Endodermal cell (in vitro differentiated cells): Measurements from ENCODE around the gene RPS26. TPM values are rescaled to one million over a fixed set of nuclear protein-coding genes. Genes with fewer than 3 reads are reported as not detected.
"Not testable (repeated sequence)": the region's sequence is repeated elsewhere in the genome, so short reads cannot be mapped to it uniquely, and the experiment has no call there.

Experiments used
- DNase-seq: peaks from one replicate; pipeline ENCODE4 v3.0.0-alpha.2; 2017
- H3K27ac ChIP-seq: 2 replicates; pipeline ENCODE4 v1.5.1; 2013; ENCODE audit warnings: mild to moderate bottlenecking, low read depth, low read length, moderate library complexity
- H3K27me3 ChIP-seq: 2 replicates; pipeline ENCODE4 v1.6.1; 2013; ENCODE audit warnings: mild to moderate bottlenecking, low read length, moderate library complexity; ENCODE audit not compliant: insufficient read depth, control insufficient read depth, poor library complexity, severe bottlenecking
- H3K36me3 ChIP-seq: 2 replicates; pipeline ENCODE4 v1.7.0; 2013; ENCODE audit warnings: mild to moderate bottlenecking, low read length, moderate library complexity; ENCODE audit not compliant: control insufficient read depth, insufficient read depth
- H3K4me1 ChIP-seq: one replicate; pipeline ENCODE4 v1.7.0; 2013; ENCODE audit warnings: low read length; ENCODE audit not compliant: control insufficient read depth, insufficient read depth
- H3K4me3 ChIP-seq: 2 replicates; pipeline ENCODE4 v1.5.1; 2013; ENCODE audit warnings: mild to moderate bottlenecking, low read length, moderate library complexity
- H3K9ac ChIP-seq: 2 replicates; pipeline ENCODE4 v1.6.1; 2013; ENCODE audit warnings: mild to moderate bottlenecking, low read length, moderate library complexity; ENCODE audit not compliant: poor library complexity, severe bottlenecking; ENCODE audit errors: extremely low read depth
- H3K9me3 ChIP-seq: 2 replicates; pipeline ENCODE4 v1.6.1; 2013; ENCODE audit warnings: mild to moderate bottlenecking, low read length, moderate library complexity; ENCODE audit not compliant: control insufficient read depth
- H3K27ac Mint-ChIP-seq: 2 replicates; pipeline ENCODE4 v1.8.0; 2020; ENCODE audit warnings: mixed read lengths
- H3K27me3 Mint-ChIP-seq: 2 replicates; pipeline ENCODE4 v1.8.0; 2021; ENCODE audit warnings: mild to moderate bottlenecking, mixed read lengths; ENCODE audit not compliant: insufficient read depth
- H3K36me3 Mint-ChIP-seq: 2 replicates; pipeline ENCODE4 v1.8.0; 2020; ENCODE audit warnings: low read depth, mixed read lengths
- H3K4me1 Mint-ChIP-seq: 2 replicates; pipeline ENCODE4 v1.8.0; 2020; ENCODE audit warnings: mixed read lengths
- H3K4me3 Mint-ChIP-seq: 2 replicates; pipeline ENCODE4 v1.8.0; 2020; ENCODE audit warnings: mild to moderate bottlenecking, moderate library complexity, mixed read lengths
- H3K9me3 Mint-ChIP-seq: 2 replicates; pipeline ENCODE4 v1.8.0; 2020; ENCODE audit warnings: mild to moderate bottlenecking, mixed read lengths
- CTCF ChIP-seq: fragments of 200-600 bp; sonication (generic); conservative IDR thresholded peaks from 2 replicates; pipeline ENCODE4 v1.5.0; 2021; ENCODE audit warnings: antibody characterized with exemption, mild to moderate bottlenecking
- WGBS, 2 experiments: methylation state at CpG; one replicate each; pipeline versions ENCODE4 v1.1.5 to v1.1.7; 2013; ENCODE audit warnings: missing lambda C conversion rate in 2 of 2, mixed read lengths in 1 of 2; ENCODE audit not compliant: insufficient coverage in 1 of 2, insufficient read length in 1 of 2; 5-methylcytosine and 5-hydroxymethylcytosine counted together
- total RNA-seq, 2 donors: library from RNA; stranded (reverse); fragmentation: NEBNext Ultra II Directional in 1 of 2; extraction: Animal tissue kit (Norgen Biotek cat#: 25700) in 1 of 2; gene quantifications; 2 replicates in 1 of 2; 3 replicates in 1 of 2; pipeline ENCODE4 v1.2.1, GENCODE V29; 2021

The RPS26 gene
- total RNA-seq, 2 donors from 2014 or later, result 35.8 to 58.6 TPM

GRCh38 chr12:56038022-56038655, 3.6 kb upstream of the RPS26 start:
- no peak for DNase-seq
- H3K9ac ChIP-seq, result no peak overlapping the region
- no peaks in the 10 kb centered on the region for H3K9me3 Mint-ChIP-seq
- peaks cover 32% of the 10 kb centered on the region for H3K36me3 Mint-ChIP-seq
- H3K36me3 ChIP-seq, result peaks cover 19% of the 10 kb centered on the region
- peak overlapping the region; percentile 12 for H3K27ac Mint-ChIP-seq
- H3K27ac ChIP-seq, result no peak overlapping the region
- no peak overlapping the region for H3K4me3 Mint-ChIP-seq
- no peak for TF ChIP-seq CTCF
- no peaks in the 10 kb centered on the region for H3K27me3 Mint-ChIP-seq
- H3K27me3 ChIP-seq, result no peaks in the 10 kb centered on the region
- peaks cover 17% of the 10 kb centered on the region for H3K4me1 Mint-ChIP-seq
- H3K4me1 ChIP-seq, result no peaks in the 10 kb centered on the region
- WGBS, 2 experiments, result 60 to 90% methylated on average over 1 to 2 of the region's 2 CpGs
- no peak overlapping the region for H3K4me3 ChIP-seq
- no peaks in the 10 kb centered on the region for H3K9me3 ChIP-seq

- Histone ChIP-seq H3K36me3 (peaks cover 33% of the 10 kb centered on the region), H3K4me1 (no peaks in the 10 kb centered on the region), H3K9ac (no peak overlapping the region), H3K27ac (no peak overlapping the region), H3K9me3 (no peaks in the 10 kb centered on the region), H3K27me3 (no peaks in the 10 kb centered on the region), H3K4me3 (no peak overlapping the region)
- peaks cover 20% of the 10 kb centered on the region for H3K4me1 Mint-ChIP-seq
- no peak overlapping the region for H3K4me3 Mint-ChIP-seq
- no peak for TF ChIP-seq CTCF
- no peak overlapping the region for H3K27ac Mint-ChIP-seq
- WGBS, 2 experiments, result 100% methylated on average over 1 of the region's 1 CpG; no CpG with 5 or more reads in 1 of the 2 experiments
- H3K9me3 Mint-ChIP-seq, result no peaks in the 10 kb centered on the region
- no peaks in the 10 kb centered on the region for H3K27me3 Mint-ChIP-seq
- no peak for DNase-seq
- peaks cover 36% of the 10 kb centered on the region for H3K36me3 Mint-ChIP-seq
These were observed 1.6 kb upstream of the RPS26 start for GRCh38 chr12:56040151-56040550.

GRCh38 chr12:56040963-56041551, 661 bp upstream of the RPS26 start:
- no peaks in the 10 kb centered on the region for H3K27me3 Mint-ChIP-seq
- Histone ChIP-seq H3K9ac (peak overlapping the region; percentile 48), H3K4me3 (peak overlapping the region; percentile 73), H3K9me3 (no peaks in the 10 kb centered on the region), H3K36me3 (peaks cover 34% of the 10 kb centered on the region), H3K4me1 (no peaks in the 10 kb centered on the region), H3K27me3 (no peaks in the 10 kb centered on the region), H3K27ac (peak overlapping the region; percentile 69)
- no peak for TF ChIP-seq CTCF
- peak overlapping the region; percentile 96 for H3K27ac Mint-ChIP-seq
- no peaks in the 10 kb centered on the region for H3K9me3 Mint-ChIP-seq
- peak overlapping the region; percentile 95 for H3K4me3 Mint-ChIP-seq
- H3K36me3 Mint-ChIP-seq, result peaks cover 32% of the 10 kb centered on the region
- peaks cover 20% of the 10 kb centered on the region for H3K4me1 Mint-ChIP-seq
- DNase-seq, result peak; percentile 84
- WGBS, 2 experiments, result 59 to 69% methylated on average over 7 to 14 of the region's 14 CpGs

- Histone ChIP-seq H3K36me3 (peaks cover 34% of the 10 kb centered on the region), H3K4me3 (peak overlapping the region; percentile 100), H3K27ac (peak overlapping the region; percentile 94), H3K9ac (peak overlapping the region; percentile 94)
- H3K27me3 Mint-ChIP-seq, DNase-seq, H3K9me3 Mint-ChIP-seq, H3K9me3 ChIP-seq, H3K27me3 ChIP-seq, H3K4me1 ChIP-seq: not testable (repeated sequence)
- peaks cover 20% of the 10 kb centered on the region for H3K4me1 Mint-ChIP-seq
- H3K36me3 Mint-ChIP-seq, result peaks cover 32% of the 10 kb centered on the region
- peak overlapping the region; percentile 98 for H3K27ac Mint-ChIP-seq
- 1 to 2% methylated on average over 9 to 19 of the region's 20 CpGs for WGBS, 2 experiments
- H3K4me3 Mint-ChIP-seq, result peak overlapping the region; percentile 95
These were observed 704 bp downstream of the RPS26 start for GRCh38 chr12:56042430-56042813.
